OCI-M2 (cell line): ENCODE measurements around the gene DNAJC5G.
"Not testable (repeated sequence)": the region's sequence is repeated elsewhere in the genome, so short reads cannot be mapped to it uniquely, and the experiment has no call there.

Experiments
- DNase-seq: peaks from one replicate; lab custom pipeline; 2025; ENCODE audit not compliant: unreplicated experiment; lab: John Stamatoyannopoulos, UW

DNAJC5G gene

DNA sequence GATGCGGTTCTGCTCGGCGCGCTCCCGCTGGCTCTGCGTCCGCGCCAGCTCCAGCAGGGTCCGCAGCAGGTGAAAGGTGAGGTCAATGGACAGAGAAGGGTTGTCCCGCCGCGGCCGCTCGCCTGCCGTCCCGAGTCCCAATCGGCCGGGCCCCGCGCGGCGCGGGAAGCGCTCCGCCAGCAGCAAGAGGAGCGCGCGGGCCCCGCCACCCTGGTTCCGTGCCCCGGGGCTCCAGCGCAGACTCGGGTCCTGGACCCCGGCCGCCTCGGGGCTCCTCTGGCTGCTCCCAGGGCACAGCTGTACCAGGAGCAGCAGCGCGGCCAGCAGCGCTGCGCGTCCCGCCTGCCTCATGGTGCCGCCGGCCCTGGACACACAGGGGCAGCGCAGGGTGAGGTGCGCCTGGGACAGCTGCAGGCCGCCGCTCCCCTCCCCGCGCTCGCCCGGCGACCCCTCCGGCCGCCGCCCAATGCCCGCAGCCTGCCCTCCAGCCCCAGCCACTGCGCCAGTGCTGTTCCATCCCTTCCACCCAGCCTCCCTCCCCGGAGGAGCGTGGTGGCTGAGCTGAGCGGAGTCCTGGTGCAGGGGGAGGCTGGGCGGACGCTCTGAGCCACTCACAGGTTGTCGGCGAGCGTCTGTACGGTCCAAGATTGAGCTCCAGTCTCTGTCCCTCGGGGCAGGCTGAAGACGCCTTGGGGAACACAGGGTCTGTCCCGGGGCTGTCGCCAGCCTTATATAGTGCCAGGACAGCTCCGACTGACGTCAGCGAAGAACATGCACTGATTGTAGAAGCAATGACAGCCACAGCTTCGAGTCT lies 32.5 kb downstream of the DNAJC5G start:
- no peak for DNase-seq

DNA sequence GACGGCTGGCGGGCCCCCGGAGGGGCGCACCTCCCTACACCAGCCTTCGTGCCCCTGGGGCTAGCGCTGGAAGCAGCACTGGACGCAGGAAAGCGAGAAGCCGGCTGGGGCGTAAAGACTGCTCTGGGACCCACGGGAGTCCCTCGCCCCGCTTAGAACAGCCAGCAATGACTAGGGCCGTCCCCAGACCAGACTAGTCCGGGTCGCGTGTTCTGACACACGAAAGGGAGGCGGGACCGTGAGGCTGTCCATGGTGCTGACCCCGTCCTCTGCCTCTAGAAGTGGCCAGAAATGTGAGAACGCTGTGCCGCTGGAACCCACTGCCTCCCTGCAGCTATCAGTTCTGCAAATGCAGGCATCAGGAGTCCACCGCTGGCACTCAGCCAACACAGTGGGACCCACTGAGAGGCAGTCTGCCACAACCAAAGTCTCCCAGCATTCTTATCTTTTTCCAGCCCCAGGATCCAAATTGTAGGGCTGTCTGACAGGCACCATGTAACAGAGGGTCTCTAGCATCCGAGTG lies 33.2 kb downstream of the DNAJC5G start, which contains the start of gene UCN:
Gene UCN (minus strand): TSS at position 87 of the 523 bp plus-strand sequence. CDS start 550 bp downstream, outside the sequence.
- DNase-seq = no peak

GRCh38 chr2:27309651-27310050 lies 34.4 kb downstream of the DNAJC5G start:
- no peak for DNase-seq

DNA sequence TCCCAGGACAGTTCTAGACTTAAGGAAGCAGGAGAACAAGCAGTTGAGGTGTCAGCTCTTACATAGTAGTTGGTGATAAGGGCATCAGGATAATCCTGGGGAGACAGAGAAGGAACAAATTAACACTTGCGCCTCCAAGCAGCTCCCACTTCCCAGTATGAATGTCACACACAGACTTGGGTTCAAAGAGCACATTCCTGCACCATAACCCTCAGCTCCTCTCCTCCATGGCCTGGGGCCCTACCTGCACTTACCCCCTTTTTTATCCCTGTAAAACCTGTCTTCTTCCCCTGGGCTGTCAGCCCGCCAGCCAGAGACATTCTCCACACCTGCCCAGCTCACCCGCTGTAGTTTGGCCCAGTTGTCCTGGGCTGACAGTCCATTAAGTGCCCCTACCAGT lies 36.9 kb downstream of the DNAJC5G start:
- DNase-seq = no peak

DNA sequence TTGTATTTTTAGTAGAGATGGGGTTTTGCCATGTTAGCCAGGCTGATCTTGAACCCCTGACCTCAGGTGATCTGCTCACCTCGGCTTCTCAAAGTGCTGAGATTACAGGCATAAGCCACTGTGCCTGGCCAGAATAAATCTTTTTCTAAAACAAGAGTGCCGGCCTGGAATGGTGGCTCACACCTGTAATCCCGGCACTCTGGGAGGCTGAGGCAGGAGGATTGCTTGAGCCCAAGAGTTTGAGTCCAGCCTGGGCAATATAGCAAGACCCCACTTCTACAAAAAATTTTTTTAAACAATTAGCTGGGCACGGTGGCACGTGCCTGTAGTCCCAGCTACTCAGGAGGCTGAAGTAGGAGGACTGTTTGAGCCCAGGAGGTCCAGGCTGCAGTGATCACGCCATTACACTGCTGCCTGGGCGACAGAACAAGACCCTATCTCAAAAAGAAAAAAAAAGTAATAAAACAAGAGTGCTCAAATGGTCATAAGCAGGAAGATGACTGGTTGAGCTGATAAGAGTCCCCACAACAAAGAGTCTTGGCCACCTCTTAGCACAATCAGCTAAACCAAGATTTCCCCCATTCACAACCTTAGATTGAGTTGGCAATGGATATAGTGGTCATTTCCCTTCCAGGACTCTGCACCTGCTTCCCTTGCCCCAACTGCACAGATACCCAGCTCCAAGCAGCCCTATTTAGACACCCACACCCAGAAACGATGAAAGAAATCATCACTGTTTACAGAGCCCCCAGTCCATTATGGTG lies 38.8 kb downstream of the DNAJC5G start:
- DNase-seq = no peak

GRCh38 chr2:27314709-27315108 lies 39.5 kb downstream of the DNAJC5G start:
- no peak for DNase-seq

DNA sequence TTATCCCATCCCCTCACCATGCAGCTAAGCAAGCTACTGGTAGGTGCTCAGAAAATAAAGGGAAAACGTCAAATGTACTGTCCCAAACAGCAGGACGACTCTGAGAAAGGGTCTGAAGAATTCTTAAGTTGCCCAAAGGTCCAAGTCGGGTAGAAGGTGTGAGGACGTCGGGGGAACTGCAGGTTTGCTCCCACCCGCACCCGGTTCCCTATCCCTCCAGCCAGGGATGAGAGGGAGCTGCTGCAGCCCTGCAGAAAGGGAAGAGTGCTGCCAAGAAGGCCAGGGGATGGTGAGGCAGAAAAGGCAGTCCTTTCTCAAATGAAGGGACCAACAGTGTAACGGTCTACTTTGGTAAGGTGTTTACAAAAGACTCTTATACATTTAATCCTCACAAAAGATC lies 39.9 kb downstream of the DNAJC5G start:
- no peak for DNase-seq

DNA sequence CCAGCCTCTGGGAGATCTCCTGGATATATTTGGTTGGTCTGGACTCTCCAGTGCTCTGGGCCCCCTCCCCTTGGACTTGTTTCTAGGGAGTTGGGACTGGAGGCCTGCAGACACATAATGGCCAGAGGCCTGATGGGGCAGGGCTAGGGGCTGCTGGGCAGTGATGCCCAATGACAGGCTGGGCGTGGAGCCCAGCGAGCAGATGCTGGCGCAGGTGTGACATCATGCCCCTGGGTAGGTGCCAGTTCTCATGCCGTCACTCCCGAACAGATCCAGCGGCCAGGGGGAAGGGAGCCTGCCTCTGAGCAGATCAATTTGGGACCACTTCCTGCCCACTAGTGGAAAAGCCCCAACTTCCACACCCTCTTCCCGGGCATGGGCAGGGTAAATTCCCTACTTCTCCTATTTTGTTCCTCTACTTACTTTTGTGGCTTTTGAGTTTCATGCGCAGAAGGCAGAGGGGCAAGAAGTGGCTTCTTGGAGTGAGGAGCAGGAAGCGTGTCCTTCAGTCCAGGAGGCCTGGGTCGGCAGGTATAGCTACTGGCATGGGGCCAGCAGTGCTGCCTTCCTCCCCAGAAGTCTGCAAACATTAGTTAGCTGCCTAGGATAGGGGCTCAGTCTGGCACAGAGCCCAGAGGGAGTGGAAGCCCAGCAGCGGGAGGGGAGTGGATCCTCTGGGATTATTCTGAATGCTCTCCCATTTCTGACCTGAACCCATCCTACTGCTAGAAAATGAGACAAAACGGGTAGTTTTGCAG lies 41.6 kb downstream of the DNAJC5G start:
- DNase-seq = no peak

DNA sequence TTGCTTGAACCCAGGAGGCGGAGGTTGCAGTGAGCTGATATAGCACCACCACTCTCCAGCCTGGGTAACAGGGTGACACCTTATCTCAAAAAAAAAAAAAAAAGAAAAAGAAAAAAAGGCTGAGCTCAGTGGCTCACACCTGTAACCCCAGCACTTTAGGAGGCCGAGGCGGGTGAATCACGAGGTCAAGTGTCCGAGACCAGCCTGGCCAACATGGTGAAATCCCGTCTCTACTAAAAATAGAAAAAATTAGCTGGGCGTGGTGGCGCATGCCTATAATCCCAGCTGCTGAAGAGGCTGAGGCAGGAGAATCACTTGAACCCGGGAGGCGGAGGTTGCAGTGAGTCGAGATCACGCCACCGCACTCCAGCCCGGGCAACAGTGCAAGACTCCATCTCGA lies 44.6 kb downstream of the DNAJC5G start:
- DNase-seq = not testable (repeated sequence)

GRCh38 chr2:27320958-27321543 lies 45.8 kb downstream of the DNAJC5G start:
- no peak for DNase-seq

DNA sequence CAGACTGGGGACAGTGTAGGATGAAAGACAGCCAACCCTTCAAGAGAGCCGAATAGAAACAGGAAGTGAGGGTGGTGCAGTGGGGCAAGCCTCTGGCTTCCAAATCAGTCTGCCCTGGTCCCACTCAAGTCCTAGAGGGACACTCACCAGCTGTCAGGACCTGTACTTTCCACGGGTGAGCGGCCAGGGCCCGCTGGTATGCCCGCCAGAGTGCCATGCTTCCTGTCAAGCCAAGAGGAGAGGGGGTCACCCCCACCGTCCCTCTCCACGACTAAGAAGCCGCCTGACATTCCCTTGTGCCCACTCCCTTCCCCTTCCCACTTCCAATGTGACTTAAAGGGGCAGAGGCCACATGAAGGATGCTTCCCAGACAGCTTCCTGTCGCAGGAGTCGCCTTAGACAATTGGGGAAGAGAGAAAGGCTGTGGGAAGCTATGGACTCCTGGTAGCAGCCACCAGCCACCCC lies 47.1 kb downstream of the DNAJC5G start:
- no peak for DNase-seq

DNA sequence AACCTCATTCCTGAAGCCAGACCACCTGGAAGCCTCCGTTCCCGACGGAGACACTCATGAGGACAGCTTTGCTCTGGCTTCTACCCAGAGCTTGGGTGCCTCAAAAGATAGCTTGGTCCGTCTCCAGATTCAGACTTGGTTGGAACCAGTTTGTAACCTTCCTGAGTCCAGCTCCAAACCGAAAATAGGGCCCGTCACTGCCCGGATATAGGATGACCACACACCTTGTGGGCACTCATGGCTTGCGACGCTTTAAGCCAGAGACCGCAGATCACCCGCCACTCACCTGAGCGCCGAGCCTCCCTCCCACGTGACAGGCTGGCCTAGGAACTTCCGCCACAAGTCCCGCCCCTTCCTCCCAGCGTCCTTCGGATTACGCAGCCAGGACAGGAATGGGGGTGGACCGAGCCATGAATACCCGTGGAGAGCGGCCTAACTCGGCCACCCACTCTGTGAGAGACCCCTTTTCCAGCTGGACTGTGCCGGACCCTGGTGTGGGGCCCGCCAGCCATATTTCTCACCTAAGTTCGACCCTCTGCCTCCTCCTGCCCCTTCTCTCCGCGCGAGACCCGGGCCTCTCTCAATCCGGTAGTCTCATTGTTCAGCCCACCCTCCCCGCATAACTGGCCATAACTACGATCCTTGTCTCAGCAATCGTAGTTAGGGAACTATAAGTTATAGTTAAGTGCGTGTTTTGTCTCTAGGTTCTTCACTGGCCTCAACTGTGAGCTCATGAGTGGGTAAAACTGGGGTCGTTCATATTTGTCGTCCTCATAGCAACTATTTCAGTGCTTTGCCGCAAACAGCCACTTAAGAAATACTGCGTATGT lies 47.7 kb downstream of the DNAJC5G start, which contains the start of gene MPV17:
Gene MPV17 (minus strand): TSS at position 332 of the 830 bp plus-strand sequence. CDS start 580 bp downstream, outside the sequence.
- DNase-seq = peak; percentile 17

DNA sequence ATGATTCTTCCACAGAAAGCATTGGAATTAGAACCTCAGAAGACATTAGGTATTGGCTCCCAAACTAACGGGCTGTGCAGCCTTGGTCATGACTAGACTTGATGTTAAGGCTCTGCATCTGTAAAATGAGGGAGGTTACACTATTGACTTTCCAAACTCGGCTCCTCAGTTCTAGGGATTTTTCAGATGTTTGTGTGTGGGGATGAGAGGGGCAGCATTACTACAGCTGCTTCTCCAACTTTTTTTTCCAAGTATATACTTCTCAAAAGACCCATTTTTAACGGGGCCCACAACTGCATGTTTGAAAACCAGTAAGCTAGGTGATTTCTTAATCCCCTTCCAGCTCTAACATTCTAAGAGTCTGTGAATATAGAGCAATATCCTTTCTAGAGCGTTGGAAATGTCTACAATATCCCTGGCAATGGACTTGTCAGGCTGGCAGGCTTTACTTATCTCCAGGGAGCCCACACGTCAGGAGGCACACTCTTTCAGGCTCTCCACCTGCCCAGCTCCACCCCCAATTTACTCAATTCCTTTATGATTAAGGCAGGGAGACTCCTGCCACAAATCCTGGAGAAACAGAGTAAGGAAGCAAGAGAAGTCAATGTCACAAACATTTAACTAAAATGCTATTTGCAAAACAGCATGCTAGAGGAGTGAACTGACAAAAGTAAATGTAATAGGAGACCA lies 48.5 kb downstream of the DNAJC5G start:
- no peak for DNase-seq

DNA sequence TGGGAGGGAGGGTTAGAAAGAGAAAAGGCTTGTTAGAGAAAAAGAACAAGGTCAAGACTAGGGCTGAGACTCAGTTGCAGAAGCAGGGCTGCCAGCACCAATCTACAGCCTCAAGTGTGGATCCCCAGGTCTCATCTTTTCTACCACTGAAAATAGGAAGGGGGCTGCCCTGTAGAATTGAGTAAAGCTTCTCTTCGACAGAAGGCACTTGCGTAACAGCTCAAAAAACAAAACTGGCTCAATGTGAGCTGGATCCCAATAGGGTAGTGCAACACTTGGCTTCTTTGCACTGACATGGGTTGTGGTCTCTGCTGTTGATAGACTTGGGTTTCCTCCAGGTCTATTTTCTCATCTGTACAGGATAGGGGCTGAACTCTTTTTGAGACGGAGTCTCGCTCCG lies 49.5 kb downstream of the DNAJC5G start:
- no peak for DNase-seq
